DND-41 (cell line): Measurements from ENCODE around the gene PGM5.

Experiments used
- CTCF ChIP-seq: IDR thresholded peaks from 2 replicates; pipeline ENCODE4 v1.5.1; 2012; ENCODE audit warnings: borderline replicate concordance, low read length, moderate library complexity, mild to moderate bottlenecking; ENCODE audit not compliant: poor library complexity, severe bottlenecking; ENCODE audit errors: extremely low read depth
- EZH2 ChIP-seq: IDR thresholded peaks from 3 replicates; pipeline ENCODE4 v1.6.1; 2012; ENCODE audit warnings: borderline replicate concordance, low read depth, mild to moderate bottlenecking, moderate library complexity, low read length, inconsistent platforms; ENCODE audit not compliant: severe bottlenecking

DNA sequence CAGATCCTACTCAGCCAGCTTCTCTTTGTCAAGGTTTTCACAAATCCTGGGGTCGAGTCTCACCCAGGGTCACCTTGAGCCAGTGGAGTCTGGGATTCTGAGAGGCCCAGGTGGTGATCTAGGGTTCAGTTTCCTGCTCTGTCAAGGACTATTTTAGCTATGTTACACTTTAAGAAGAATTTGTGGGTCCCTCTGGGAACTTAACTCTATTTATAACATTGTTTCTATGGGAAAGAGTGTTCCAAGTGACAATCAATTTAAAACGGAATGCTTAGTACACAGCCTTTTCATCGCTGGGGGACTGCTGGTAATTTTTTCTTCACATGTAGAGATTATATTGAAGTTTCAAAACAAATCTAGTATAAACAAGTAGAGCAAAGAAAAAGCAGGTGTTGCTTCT, 211.2 kb downstream of the PGM5 start:
- TF ChIP-seq CTCF (no peak), EZH2 (no peak)
